T-helper 9 cell (primary cell): Measurements from ENCODE around the gene SERPINA5.
"Not testable (repeated sequence)": the region's sequence is repeated elsewhere in the genome, so short reads cannot be mapped to it uniquely, and the experiment has no call there.

ENCODE experiments used
- DNase-seq: peaks from one replicate; pipeline ENCODE4 v3.0.0-alpha.2; 2020

Gene SERPINA5

DNA sequence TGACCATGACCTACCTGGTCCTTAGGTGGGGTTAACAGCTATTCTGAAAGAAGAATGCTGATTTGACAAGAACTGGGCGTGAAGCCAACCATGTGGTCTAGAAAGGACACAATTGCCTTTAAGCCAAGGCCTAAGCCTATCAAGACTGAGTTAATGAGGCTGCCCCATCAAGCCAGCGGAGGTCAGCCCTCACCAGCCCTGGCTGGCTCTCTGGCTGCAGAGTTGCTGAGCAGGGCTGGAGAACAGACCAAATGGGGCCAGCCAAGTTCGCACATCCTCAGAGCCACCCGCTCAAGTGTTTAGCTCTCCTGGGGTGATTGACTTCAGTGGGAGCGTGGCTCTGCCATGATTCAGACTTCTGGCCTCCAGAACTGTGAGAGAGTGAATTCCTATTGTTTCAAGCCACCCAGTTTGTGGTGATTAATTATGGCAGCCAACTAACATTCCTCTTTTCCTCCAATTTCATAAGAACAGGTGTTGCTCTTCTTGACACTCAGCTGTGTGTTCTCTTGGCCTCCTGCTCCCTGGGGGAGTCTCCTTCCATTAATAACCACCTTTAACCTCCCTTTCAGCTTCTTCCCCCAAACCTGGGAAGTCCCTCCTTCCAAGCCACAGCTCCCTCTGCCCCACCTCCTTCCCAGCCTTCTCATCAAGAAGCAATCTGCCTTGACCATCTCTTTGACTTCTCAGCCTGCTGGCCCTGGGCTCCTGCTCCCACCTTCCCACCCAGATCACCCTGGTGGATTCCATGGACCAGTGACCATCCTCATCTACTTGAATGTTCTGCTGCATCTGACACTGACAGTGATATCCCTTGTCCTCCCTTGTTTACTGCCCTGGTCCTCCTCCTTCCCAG lies 5.3 kb upstream of the SERPINA5 start:
- DNase-seq = no peak

DNA sequence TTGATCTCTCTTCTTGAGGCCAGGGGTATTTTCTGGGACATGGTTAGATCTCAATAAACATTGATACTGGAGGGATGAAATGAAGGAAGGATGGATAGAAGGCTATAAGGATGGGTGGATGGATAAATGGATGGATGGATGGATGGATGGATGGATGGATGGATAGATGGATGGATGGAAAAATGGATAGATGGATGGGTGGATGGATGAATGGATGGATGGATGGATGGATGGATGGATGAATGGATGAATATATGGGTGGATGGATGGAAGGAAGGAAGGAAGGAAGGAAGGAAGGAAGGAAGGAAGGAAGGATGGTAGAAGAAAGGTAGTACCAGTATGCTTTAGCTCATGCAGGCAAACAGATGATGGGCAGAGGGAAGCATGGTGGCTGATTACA lies 3.8 kb upstream of the SERPINA5 start:
- not testable (repeated sequence) for DNase-seq

DNA sequence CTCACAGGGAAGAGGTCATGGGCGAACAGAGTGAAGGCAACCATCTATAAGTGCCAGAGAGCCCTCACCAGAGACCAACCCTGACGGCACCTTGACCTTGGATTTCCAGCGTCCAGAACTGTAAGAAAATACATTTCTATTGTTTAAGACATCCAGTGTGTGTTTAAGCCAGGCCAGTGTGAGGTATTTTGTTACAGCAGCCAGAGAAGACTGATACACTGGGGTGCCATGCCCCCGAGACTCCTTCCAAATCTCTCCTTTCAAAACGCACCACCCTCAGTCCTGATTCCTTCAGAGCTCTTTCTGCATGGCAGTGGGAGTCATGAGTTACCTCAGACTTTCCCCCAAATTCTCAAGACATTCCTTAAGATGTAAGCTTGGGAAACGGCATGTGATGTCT lies 2.5 kb upstream of the SERPINA5 start:
- no peak for DNase-seq

DNA sequence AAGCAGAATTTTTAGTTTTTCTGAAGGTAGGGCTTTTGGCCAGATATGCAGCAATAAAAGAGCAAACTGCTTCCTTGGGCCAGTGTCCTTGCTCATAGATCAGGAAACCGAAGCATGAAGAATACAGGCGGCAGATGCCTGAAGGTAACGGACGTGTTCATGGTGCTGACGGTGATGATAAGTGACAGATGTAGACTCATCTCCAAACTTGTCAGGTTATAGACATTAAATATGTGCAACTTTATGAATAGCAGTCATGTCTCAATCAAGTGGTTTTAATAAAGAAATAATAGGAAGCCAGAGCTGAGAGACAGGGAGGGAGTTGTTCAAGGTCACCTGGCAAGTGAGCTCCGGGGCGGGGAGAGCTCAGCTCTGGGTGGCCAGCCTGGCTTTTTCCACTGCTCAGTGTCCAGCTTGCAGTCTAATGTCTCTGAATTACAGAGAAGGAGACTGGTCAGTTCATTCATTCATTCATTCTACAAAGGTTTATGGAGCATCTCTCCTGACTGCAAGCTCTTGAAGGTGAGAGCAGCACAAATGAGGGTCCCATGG lies 1.0 kb downstream of the SERPINA5 start:
- DNase-seq = no peak

DNA sequence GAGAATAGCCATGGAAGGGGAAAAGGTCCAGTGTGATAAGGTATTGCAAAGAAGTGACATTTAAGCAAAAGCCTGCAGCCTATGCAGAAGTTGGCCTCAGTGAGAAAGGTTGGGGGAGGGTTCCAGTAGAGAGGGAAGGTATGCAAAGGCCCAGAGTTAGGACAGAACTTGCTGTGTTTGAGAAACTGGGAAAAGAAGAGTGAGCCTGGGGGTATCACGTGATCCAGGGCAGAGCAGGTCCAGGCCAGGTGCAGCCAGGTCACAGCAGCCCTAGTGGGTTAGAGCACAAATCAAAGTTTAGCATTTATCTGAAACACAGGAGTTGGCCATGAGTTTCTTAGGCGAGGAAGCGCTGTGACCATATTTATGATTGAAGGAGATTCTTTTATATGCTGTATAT lies 1.6 kb downstream of the SERPINA5 start:
- no peak for DNase-seq

DNA sequence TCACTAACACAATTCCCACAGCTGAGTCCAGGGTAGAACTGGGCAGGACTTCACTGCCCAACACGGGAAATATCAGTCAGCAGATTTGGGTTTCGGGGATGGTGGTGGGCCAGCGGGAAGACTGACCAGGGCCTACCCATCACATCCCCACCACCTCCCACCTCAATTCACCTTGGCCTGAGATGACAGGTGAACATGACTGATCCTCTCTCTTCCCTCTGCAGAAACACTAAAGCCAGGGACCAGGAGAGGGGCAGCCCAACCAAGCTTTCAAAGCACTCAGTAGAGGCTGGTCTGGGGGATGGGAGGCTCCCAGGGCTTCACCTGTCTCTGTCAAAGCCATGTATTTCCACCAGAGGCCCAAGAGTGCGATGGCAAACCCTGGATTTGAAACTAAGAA lies 2.3 kb downstream of the SERPINA5 start:
- no peak for DNase-seq

DNA sequence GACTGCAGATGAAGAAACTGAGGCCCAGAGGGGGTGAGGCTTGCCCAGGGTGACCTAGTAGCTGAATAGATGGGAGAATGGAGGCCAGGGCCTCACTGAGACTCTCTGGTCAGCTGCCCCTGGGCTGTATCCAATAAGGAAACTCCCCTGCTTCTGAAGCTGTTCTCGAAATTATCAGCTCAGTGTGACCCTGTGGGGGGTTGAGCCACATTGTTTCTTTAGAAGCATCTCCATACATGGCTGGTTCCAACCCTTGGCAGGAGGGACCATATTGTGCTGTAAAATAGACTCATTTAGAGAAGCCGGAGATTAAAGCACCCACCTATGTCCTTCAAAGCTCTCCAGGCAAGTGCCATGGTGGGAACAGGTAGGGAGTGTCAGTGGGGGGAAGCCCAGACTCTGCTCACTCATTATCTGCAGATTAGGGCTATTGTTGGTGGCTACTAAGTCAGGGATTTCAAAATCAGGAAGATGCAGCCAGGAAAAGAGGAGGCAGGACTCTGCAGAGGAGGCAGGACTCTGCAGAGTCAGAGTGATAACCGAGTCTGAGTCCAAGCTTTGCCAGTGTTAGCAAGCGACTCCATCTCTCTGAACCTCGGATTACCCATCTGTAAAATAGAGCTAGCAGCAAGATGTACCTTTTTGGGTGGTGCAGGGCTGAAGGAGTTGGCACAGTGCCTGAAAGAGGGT lies 3.5 kb downstream of the SERPINA5 start:
- no peak for DNase-seq

DNA sequence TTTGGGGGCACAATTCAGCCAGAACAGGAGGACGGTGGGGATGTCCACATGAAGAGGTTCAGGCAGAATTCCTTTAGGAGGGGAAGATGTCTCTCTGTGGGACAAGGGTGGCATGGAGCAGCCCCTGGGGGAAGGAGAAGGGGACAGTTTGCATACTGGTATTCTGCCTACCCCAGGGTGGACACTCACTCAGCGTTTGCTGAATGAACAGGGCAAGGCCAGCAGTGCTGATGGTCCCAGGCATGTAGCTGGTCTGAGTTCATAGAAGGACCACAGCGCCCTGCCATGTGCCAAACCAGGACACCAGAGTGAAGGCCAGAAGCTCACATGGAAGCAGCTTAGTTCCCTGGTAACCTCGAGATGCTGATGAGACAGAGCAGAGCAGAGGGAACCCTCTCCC lies 5.4 kb downstream of the SERPINA5 start:
- DNase-seq = no peak

DNA sequence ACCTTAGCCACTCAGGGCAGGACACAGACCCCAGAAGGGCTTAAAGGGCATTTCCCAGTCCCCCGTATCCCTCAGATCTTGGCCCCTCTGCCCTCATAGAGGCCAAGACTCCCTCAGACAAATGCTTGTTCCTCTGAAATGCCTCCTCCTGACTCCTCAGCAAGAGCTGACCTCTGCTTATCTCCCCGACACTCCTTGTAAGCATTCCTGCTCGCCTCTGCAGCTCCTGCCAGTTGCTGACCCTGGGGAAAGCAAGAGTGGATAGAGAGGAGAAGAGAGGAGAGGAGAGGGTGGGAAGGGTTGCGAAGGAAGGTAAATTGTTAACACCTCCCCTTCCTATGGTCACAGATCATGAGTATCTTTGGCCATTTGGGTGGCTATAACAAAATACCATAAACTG lies 7.1 kb downstream of the SERPINA5 start:
- no peak for DNase-seq

DNA sequence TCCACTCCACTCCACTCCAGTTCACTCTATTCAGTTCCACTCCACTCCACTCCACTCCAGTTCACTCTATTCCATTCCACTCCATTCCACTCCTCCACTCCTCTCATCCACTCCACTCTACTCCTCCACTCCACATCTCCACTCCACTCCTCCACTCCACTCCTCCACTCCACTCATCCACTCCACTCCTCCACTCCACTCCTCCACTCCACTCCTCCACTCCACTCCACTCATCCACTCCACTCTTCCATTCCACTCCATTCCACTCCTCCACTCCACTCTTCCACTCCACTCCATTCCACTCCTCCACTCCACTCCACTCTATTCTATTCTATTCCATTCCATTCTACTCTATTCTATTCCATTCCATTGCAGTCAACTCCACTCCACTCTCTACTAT lies 9.8 kb downstream of the SERPINA5 start:
- no peak for DNase-seq

DNA sequence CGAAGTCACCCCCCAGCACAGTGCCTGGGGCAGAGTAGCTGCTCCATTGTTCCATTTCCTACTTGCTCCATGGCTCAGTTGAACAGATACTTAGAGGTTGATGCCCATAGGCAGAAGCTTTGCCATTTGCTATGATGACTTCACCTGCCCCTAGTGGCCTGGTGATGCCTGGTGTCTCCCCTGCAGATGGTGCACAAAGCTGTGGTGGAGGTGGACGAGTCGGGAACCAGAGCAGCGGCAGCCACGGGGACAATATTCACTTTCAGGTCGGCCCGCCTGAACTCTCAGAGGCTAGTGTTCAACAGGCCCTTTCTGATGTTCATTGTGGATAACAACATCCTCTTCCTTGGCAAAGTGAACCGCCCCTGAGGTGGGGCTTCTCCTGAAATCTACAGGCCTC lies 10.6 kb downstream of the SERPINA5 start:
- DNase-seq = no peak

DNA sequence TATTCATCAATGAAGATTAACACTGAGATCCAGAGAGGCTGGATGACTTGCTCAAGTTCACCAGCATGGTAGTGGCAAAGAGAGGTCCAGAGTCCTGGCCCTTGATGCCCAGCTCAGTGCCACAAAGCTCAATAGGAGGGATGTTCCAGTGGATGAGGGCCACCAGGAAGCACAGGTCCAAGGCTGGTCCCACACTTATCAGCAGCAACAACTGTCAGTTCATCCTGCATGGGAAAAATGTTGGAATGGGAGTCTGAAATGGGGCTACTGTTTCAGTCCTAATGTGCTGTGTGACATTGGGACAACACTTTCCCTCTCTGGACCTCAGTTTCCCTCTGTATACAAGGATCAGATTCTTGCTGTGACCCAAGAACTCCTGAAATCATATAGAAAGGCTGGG lies 11.2 kb downstream of the SERPINA5 start:
- DNase-seq = no peak

DNA sequence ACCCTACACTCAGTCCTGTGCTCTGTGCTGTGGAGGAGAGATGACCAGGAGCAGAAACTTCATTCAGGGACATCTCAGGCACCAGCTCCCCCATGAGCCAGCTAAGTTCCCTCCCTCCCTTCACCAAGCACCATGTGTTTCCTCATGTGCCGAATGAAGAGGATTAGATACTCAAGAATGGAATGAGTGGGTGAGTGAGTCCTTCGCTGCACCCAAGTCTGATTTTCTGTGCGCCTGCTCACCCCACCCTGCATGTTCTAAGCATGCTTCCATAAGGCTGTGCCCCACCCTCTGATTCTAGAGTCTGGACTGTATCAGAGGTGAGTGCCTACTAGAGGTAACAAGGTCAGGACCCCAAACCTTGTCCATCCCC lies 12.1 kb downstream of the SERPINA5 start:
- DNase-seq = no peak

DNA sequence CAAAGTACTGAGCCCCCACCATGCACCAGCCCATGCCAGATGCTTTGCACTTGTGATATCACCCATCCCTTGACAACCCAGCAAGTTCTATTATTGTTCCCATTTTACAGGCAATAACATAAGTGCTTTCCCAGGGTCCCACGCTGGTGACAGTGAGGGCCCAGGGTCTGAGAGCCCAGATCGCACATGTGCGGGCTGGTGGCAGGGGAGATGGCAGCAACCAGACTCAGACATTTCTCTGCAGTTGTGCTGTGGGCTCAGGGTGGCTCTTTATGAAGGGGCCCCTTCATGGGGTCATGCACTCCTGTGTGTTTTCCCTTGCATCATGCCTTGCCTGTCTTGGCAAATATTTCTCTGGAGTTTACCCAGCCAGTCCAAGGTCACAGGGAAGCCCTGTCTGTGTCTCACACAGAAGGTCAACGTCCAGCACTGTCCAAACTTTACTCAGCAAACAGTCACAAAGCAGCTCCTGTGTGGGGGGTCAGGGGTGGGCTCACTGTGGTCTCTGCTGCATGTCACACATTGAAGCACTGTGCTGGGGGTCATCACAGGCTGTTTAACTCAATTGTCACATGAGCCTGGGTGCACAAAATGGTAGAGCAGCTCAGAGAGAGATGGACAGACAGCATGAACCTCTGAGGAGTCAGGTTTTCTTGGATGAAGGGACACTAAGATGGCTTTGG lies 12.7 kb downstream of the SERPINA5 start:
- no peak for DNase-seq

DNA sequence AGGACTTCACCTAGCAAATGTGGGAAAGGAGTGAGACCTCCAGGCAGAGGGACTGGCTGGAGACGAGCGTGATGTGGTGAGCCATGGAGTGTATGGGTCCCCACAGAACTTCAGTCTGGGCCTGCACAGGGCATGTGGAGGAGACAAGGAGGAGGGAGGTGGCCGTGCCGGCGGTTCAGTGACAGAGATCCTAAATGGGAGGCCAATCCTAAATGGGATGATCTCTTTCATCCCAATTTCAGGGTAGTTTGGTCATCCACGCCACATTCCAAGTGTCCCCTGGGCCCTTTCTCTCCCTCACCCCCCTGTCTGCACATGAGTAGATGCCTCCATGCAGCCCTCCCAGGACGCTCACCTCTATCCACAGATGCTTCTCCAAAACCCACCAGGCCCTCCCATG lies 13.2 kb downstream of the SERPINA5 start:
- DNase-seq = no peak

DNA sequence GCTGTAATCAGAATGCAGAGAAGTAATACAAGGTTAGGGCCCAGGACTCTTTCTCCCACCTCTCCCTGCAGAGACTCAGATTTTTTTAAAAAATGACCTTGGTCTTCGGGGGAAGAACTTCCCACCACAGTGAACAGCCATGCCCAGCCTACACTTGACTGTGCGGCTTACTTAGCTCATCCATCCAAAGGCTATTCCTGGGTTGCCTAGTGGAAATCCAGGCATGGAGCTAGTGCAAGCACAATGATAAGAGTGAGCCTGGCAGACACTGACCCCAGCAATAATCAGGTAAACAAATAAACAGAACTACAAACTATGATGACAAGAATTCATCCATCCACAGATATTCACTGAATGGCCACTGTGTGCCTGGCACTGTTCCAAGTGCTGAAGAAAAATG lies 14.7 kb downstream of the SERPINA5 start:
- DNase-seq = no peak

DNA sequence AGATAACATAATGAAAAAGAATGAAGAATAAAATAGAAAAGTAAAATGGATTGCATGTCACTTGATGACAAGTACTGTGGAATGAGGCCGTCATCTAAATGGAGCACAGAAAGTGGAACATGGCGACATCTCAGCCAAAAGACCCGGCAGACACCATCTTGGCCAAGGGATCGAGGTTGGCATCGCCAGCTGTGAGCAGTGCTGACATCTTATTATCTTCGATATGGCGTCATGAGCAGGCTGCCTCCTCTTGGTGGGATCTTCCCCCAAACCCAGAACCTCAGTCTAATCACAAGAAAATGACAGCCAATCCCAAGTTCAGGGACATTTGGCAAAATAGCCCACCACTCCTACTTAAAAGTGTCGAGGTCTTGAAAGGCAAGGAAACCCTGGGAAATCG lies 15.1 kb downstream of the SERPINA5 start:
- no peak for DNase-seq

DNA sequence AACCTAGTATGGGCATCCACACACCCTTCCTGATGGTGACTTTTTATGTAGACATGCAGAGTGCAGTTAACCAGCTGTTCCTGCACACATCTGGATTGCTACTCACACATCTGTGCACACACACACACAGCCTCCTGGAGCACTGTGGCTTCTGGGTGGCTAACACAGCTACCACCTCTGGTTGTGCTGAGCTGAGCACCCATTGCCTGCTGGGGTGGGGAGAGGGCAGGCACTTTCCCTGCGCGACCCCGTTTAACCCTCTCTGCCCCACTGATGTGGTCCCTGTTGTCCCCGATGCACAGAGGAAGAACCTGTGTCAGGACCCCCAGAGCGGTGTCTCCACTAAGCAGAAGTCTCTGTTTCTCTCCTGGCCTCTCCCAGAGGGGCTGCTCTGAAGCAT lies 16.6 kb downstream of the SERPINA5 start:
- no peak for DNase-seq

DNA sequence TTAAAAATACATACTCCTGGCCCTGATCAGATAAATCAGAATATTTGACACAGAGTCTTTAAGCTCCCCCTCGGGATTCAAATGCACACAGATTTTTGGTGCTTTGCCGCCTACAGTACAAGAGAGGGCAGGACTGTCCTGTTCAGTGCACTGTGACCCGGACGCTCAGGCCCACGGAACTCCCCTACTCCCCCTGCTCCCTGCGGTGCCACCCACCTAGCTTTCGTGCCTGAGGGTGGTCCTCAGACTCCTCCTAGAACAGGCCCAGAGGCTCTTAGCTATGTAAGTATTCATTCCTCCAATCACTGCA lies 17.2 kb downstream of the SERPINA5 start:
- DNase-seq = no peak

DNA sequence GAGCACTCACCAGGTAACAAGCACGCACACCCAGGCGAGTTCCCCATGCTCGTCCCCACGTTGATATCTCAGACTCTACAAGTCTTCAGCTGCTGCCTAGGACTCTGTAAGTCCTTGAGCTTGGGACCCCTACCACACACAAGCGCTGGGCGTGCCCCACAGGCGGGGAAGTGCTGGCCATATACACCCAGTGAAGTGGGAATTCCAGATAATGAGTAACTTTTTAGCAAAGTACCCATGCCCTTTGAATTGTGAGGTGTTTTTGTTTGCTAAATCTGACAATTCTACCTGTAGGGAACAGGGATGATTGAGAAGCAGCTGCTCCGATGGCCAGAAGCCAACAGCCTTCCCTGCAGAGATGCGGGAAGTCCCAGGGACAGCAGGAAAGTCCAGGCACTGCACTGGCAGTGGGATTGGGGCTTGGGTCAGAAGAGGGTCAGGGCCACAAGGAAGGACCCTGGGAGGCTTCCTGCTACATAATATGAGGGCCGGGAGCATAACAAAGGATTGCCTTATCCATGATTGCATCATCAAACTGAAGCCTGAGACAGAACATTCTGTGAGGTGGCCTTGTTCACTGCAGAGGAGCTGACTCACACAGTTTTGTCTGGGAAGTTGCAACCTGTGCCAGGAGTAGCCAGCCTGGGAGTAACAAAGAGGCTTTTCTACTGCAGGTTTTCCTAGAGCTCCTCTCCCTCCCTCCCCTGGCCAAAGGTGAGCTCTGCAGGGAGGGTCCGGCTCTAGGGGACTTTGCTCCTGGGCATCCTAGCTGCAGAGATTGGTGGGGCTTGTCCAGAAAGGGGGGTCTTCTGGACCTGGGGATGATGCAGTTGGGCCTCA lies 17.8 kb downstream of the SERPINA5 start:
- DNase-seq = no peak

DNA sequence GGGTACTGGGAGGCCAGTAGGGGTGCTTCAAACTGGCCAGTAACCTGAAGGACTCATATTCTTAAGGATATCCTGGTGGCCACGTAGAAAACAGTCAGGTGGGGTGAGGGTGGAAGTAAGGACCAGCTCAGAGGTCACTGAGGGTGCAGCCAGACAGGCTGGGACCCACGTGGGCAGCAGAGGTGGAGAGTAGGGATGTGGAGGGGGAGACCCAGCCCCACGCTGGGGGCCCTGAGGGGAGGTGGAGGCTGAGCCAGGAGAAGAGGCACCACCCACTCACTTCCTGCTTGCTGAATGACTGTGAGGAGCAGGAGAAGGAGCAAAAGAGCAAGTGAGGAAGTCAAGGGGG lies 18.4 kb downstream of the SERPINA5 start:
- no peak for DNase-seq

DNA sequence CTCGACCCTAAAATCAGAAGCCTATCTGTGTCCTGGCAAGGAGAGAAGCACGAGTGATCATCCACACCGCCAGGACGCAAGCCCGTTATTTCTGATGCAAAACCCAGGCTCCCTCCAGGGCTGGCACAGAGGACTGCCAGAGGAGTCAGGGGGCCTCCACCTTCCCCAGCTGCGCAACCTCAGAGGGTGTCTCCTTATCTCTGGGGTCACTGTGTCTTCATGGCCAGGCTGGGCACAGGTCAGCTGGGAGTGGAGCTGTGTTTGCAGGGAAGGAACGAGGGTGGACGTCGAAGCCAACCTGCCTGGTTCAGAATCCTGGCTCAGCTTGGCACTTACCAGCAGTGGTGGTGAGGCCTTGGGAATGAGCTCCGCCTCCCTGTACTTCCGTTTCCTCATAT lies 18.9 kb downstream of the SERPINA5 start:
- DNase-seq = no peak

DNA sequence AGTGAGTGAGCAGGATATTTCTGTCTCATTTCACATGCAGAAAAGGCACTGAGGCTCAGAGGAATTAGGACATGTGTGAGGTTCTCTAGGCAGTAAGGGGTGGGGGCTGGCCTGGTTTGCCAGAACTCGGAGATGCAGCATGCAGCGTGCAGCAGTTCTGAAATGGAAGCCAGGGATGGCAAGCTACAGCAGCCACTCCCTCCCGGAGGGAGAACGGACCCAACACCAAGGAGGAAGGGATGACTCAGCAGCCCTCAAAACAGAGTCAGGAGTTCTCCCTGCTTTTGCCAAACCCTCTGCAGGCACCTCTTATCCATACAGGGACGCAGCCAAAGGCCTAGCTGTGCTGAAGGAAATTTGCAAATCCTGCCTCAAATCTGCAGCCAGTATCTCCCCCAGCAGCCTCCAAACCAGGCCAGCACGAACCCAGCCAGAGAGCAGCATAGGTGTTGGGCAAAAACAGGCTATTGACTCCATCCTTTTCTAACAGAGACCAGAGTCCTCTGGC lies 20.7 kb downstream of the SERPINA5 start:
- DNase-seq = no peak
